ENCODE data around the gene CD300LB. TPM values are rescaled to one million over a fixed set of nuclear protein-coding genes. Genes with fewer than 3 reads are reported as not detected.

Gene CD300LB
- total RNA-seq, 2 donors from 2014 or later, result 0.69 TPM; not detected in 1

DNA sequence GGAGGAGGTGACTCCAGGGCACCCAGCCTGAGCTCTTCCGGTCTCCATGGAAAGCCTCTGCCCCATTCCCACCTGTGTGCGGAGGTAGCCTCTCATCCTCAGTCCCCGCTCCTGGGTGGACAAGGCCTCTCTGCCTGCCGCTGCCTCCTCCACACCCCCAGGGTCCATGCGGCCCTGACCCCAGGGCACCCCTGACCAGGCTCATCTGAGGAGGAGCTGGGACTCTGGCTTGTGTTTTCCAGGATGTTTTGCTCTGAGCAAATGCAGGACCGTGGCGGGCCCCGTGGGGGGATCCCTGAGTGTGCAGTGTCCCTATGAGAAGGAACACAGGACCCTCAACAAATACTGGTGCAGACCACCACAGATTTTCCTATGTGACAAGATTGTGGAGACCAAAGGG is 58.0 kb downstream of the CD300LB start:
- no peaks in the 10 kb centered on the region for H3K4me1 ChIP-seq
- H3K9ac ChIP-seq (ENCODE audit: low read depth in 2 of 2, low read length in 2 of 2), result no peak overlapping the region
- intact Hi-C loops (cut with DNase I), result no loop called here
- H3K9me3 ChIP-seq, result no peaks in the 10 kb centered on the region
- H3K27ac ChIP-seq, result no peak overlapping the region
- no peaks in the 10 kb centered on the region for H3K36me3 ChIP-seq
- DNase-seq, result no peak
- no peak for TF ChIP-seq CTCF (IDR thresholded peaks at IDR 0.05)
- no peaks in the 10 kb centered on the region for H3K27me3 ChIP-seq
- no peak overlapping the region for H3K4me3 ChIP-seq

DNA sequence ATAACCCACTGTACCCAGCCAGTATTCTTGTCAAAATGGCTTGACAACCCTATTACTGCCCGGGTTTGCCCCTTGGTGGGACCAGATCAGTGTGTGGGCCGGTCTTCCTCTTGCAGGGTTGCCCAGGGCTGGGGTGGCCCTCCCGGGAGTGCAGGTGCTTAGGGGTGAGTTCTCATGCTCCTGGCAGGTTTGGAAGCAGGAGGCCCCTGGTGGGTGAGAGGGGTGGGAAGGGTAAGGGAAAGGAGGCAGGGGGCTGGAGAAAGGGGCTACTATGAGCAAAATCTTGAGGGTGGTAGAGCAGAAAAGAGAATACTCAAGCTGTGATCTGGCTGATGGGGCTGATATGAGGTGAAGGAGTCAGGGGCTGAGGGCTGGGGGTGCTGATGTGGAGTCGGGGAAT is 58.4 kb downstream of the CD300LB start:
- H3K9ac ChIP-seq (ENCODE audit: low read depth in 2 of 2, low read length in 2 of 2), result no peak overlapping the region
- no peaks in the 10 kb centered on the region for H3K27me3 ChIP-seq
- H3K9me3 ChIP-seq, result no peaks in the 10 kb centered on the region
- no peak for DNase-seq
- no peak overlapping the region for H3K27ac ChIP-seq
- H3K36me3 ChIP-seq, result no peaks in the 10 kb centered on the region
- no peaks in the 10 kb centered on the region for H3K4me1 ChIP-seq
- H3K4me3 ChIP-seq, result no peak overlapping the region
- intact Hi-C loops (cut with DNase I), result no loop called here
- no peak for TF ChIP-seq CTCF (IDR thresholded peaks at IDR 0.05)

DNA sequence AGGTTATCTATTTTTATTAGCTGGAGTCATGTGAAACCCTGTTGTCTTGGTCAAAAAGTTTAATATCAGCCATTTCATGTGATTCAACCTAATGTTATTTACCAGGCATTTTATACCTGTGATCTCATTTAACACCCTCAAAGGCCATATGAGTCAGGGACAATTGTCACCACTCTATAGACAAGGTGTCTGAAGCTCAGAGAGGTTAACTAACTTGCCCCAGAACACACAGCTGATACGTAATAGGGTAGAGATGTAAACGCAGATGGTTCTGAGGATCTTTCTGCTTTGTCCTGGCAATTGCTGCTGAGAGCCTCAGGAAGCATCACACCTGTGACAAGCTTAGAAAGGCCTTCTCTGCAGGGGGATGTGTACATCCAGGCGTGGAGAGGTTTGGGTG is 59.9 kb downstream of the CD300LB start:
- Histone ChIP-seq H3K4me3 (no peak overlapping the region), H3K36me3 (no peaks in the 10 kb centered on the region), H3K4me1 (no peaks in the 10 kb centered on the region), H3K9ac (ENCODE audit: low read depth in 2 of 2, low read length in 2 of 2) (no peak overlapping the region), H3K27me3 (no peaks in the 10 kb centered on the region), H3K27ac (no peak overlapping the region), H3K9me3 (no peaks in the 10 kb centered on the region)
- intact Hi-C loops (cut with DNase I), result no loop called here
- TF ChIP-seq CTCF (IDR thresholded peaks at IDR 0.05), result no peak
- no peak for DNase-seq

Other genes starting within 250 kb of the CD300LB start
- gene KIF19, start 205.2 kb downstream of the CD300LB start, total RNA-seq, result 1 to 10 TPM; 2.6 to 3.2 TPM
- under 1 TPM in 1 of 2 donors, not detected in 1; 0.22 TPM for gene BTBD17, start 169.6 kb downstream of the CD300LB start, total RNA-seq
- under 1 TPM; 0.35 to 0.74 TPM for gene GPR142, start 164.0 kb downstream of the CD300LB start, total RNA-seq
- 100 to 1,000 TPM; 139 to 193 TPM for gene GPRC5C, start 99.4 kb downstream of the CD300LB start, total RNA-seq
- gene CD300A, start 64.8 kb downstream of the CD300LB start, total RNA-seq, result 1 to 10 TPM; 3.1 to 5.6 TPM
- 1 to 10 TPM in 1 of 2 donors, under 1 TPM in 1; 0.35 to 1.1 TPM for gene CD300C, start 14.6 kb upstream of the CD300LB start, total RNA-seq
- gene CD300H, start 36.0 kb upstream of the CD300LB start, total RNA-seq, result under 1 TPM in 1 of 2 donors, not detected in 1; 0.45 TPM
- gene CD300LD, start 60.8 kb upstream of the CD300LB start, total RNA-seq, result not detected
- 1 to 10 TPM in 1 of 2 donors, not detected in 1; 1.2 TPM for gene CD300E, start 92.3 kb upstream of the CD300LB start, total RNA-seq
- gene CD300LF, start 181.4 kb upstream of the CD300LB start, total RNA-seq, result 1 to 10 TPM; 1.0 to 1.1 TPM
- gene RAB37, start 205.8 kb upstream of the CD300LB start, total RNA-seq, result 1 to 10 TPM; 4.5 to 7.2 TPM
- 100 to 1,000 TPM; 186 to 244 TPM for gene NHERF1, start 217.2 kb upstream of the CD300LB start, total RNA-seq
- gene NAT9, start 244.9 kb upstream of the CD300LB start, total RNA-seq, result 10 to 100 TPM; 28.4 to 52.6 TPM

Data from colonic mucosa (tissue), 4 donors.